Smooth muscle cell (in vitro differentiated cells): ENCODE results near the gene DNMT3L. TPM values are rescaled to one million over a fixed set of nuclear protein-coding genes. Genes with fewer than 3 reads are reported as not detected.
A peak's percentile ranks its signal among the peaks of the same experiment; 100 is the strongest.

ENCODE experiments used
- DNase-seq: peaks from one replicate; lab custom pipeline; 2025; ENCODE audit not compliant: unreplicated experiment; lab: John Stamatoyannopoulos, UW
- H2AFZ ChIP-seq: fragments of 200-600 bp; sonication (generic); 2 replicates; pipeline ENCODE4 v1.6.0; 2016; ENCODE audit warnings: antibody characterized with exemption, low read depth, mild to moderate bottlenecking
- H3F3A ChIP-seq: fragments of 200-600 bp; sonication (generic); 2 replicates; pipeline ENCODE4 v1.6.0; 2017; ENCODE audit warnings: antibody characterized with exemption, low read depth
- H3K27ac ChIP-seq: fragments of 200-600 bp; sonication (generic); 2 replicates; pipeline ENCODE4 v1.5.1; 2016; ENCODE audit warnings: low read depth, mild to moderate bottlenecking
- H3K27me3 ChIP-seq: fragments of 200-600 bp; sonication (generic); 2 replicates; pipeline ENCODE4 v1.6.1; 2016; ENCODE audit warnings: low read depth, mild to moderate bottlenecking
- H3K36me3 ChIP-seq: fragments of 200-600 bp; sonication (generic); 2 replicates; pipeline ENCODE4 v1.5.1; 2016; ENCODE audit warnings: low read depth
- H3K4me1 ChIP-seq: fragments of 200-600 bp; sonication (generic); 2 replicates; pipeline ENCODE4 v1.5.1; 2016; ENCODE audit warnings: low read depth
- H3K4me2 ChIP-seq: fragments of 200-600 bp; sonication (generic); 2 replicates; pipeline ENCODE4 v1.6.0; 2016; ENCODE audit warnings: mild to moderate bottlenecking
- H3K4me3 ChIP-seq: fragments of 200-600 bp; sonication (generic); 2 replicates; pipeline ENCODE4 v1.5.1; 2016; ENCODE audit warnings: mild to moderate bottlenecking
- H3K79me2 ChIP-seq: fragments of 200-600 bp; sonication (generic); 2 replicates; pipeline ENCODE4 v1.6.0; 2016; ENCODE audit warnings: low read depth, mild to moderate bottlenecking
- H3K9ac ChIP-seq: fragments of 200-600 bp; sonication (generic); 2 replicates; pipeline ENCODE4 v1.6.0; 2016; ENCODE audit warnings: low read depth
- H3K9me3 ChIP-seq: fragments of 200-600 bp; sonication (generic); replicated peaks from 2 replicates; pipeline ENCODE4 v1.5.1; 2016; ENCODE audit warnings: low read depth
- H4K20me1 ChIP-seq: fragments of 200-600 bp; sonication (generic); 2 replicates; pipeline ENCODE4 v1.6.0; 2016; ENCODE audit warnings: low read depth
- WGBS: methylation state at CpG from one replicate; pipeline ENCODE4 v1.1.7; 2016; ENCODE audit warnings: low lambda C conversion rate; 5-methylcytosine and 5-hydroxymethylcytosine counted together
- polyA plus RNA-seq: library from polyadenylated mRNA; unstranded; fragments of >200 nt; fragmentation: Nextera tagmentation; extraction: Ambion mirVana; gene quantifications from 2 replicates; pipeline ENCODE4 v1.2.1, GENCODE V29; 2016
- total RNA-seq: library from RNA; depleted of rRNA; stranded (reverse); fragments of >200 nt; gene quantifications from 2 replicates; pipeline ENCODE4 v1.2.3, GENCODE V29; 2014
- TF ChIP-seq, protein P1 (sequence below): fragments of 200-600 bp; sonication (generic); IDR thresholded peaks from 2 replicates; pipeline ENCODE4 v1.5.1; 2017; ENCODE audit warnings: borderline replicate concordance, mild to moderate bottlenecking, antibody characterized with exemption; ENCODE audit not compliant: insufficient read depth, poor library complexity, severe bottlenecking

Gene DNMT3L
- total and polyA plus RNA-seq, 2 experiments from 2014 or later, result not detected

DNA sequence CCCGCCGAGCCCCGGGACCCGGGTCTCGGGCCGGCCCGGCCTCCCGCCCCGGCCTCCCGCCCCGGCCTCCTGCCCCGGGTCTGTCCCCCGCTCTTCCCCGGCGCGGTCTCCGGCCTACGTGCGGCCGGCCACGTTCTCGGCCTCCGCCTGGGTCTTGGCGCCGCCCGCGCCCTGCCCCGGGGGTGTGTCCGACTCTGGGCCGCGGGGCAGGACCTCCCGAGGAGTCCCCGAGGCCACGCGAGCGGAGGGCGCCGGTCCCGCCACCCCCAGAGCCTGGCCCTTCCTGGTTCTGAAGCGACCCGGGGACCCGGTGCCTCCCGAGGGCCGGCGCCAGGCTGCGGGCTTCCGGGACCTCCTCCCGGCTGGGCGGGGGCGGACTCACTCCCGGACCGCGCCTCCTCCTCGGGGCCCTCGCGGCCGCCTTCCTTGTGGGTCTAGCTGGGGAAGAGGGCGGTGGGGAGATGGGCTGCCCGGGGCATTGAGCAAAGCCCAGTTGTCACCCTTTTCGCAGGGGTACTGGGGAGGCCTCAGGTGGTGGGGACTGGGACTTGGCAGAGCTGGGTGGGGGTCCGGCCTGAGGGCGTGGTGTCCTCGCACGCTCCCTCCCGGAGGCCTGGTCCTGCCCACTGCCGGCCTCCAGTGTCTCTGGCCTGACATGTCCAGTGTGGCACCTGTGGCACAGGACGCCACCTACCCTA lies 38.7 kb upstream of the DNMT3L start:
- TF ChIP-seq, protein P1, sequence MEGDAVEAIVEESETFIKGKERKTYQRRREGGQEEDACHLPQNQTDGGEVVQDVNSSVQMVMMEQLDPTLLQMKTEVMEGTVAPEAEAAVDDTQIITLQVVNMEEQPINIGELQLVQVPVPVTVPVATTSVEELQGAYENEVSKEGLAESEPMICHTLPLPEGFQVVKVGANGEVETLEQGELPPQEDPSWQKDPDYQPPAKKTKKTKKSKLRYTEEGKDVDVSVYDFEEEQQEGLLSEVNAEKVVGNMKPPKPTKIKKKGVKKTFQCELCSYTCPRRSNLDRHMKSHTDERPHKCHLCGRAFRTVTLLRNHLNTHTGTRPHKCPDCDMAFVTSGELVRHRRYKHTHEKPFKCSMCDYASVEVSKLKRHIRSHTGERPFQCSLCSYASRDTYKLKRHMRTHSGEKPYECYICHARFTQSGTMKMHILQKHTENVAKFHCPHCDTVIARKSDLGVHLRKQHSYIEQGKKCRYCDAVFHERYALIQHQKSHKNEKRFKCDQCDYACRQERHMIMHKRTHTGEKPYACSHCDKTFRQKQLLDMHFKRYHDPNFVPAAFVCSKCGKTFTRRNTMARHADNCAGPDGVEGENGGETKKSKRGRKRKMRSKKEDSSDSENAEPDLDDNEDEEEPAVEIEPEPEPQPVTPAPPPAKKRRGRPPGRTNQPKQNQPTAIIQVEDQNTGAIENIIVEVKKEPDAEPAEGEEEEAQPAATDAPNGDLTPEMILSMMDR, result no peak
- peak; percentile 35 for DNase-seq
- Histone ChIP-seq H3K36me3 (no peaks in the 10 kb centered on the region), H3F3A (no peaks in the 10 kb centered on the region), H3K4me1 (peaks cover 14% of the 10 kb centered on the region), H3K9me3 (no peaks in the 10 kb centered on the region), H3K27ac (peak overlapping the region; percentile 16), H3K4me2 (peak overlapping the region; percentile 100), H3K4me3 (peak overlapping the region; percentile 82), H3K9ac (peak overlapping the region; percentile 74), H2AFZ (peak overlapping the region; percentile 75), H3K27me3 (no peaks in the 10 kb centered on the region), H3K79me2 (peaks cover 44% of the 10 kb centered on the region), H4K20me1 (peaks cover 50% of the 10 kb centered on the region)
- under 1% methylated on average over 35 of the region's 67 CpGs for WGBS

DNA sequence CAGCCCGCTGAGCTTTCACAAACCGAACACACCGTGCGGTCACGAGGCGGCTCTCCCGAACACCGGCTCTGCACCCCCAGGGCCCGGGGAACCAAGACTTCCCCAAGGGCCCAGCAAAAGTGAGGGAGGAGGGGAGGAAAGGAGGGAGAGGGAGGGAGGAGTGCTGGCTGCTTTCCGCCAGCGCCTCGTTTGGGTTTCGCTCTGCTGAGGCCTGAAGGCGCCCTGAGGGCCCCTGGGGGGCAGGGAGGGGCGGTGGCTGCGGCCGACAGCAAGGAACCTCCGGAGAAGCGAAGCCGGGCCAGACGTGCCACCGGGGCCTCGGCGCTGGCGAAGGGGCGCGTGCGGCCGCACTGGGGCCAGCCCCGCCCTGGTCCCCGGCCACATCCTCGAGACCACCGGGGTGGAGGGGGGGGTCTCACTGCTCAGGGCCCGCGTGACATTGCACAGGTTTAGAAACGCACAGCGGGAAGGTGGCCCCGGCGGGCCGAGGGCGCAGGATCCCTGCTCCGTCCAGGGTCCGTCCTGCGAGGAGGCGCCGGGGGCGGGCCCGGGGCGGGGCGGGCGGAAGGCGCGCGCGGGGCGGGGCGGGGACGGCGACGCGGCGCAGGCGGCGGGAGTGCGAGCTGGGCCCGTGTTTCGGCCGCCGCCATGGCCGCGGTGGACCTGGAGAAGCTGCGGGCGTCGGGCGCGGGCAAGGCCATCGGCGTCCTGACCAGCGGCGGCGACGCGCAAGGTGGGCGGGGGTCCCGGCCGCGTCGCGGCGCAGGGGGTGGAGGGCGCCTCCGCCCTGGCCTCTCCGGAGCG lies 38.0 kb upstream of the DNMT3L start, which contains the start of gene PFKL:
TSS of gene PFKL (plus strand) at position 596 of the 804 bp plus-strand sequence. CDS start at position 649, 53 bp downstream.
- peak; percentile 75 for DNase-seq
- TF ChIP-seq, protein P1, result no peak

DNA sequence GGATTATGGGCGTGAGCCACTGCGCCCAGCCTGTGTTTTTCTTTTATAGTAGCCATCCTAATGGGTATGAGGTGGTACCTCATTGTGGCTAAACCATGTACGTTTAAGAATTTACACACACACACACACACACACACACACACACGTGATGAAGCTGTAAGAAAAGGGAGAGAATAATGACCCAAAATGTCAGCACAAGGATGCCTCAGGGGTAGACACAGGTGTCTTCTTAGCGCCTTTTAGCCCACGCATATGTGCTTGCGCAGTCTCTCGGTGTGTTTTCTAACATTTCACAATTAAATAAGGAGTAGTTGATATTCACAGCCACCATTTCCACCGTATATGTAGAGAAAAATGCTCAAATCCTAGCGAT lies 37.4 kb upstream of the DNMT3L start:
- Histone ChIP-seq H3K4me2 (peak overlapping the region; percentile 100), H3K27me3 (no peaks in the 10 kb centered on the region), H3K27ac (peak overlapping the region; percentile 60), H4K20me1 (peaks cover 36% of the 10 kb centered on the region), H3F3A (no peaks in the 10 kb centered on the region), H3K4me3 (peak overlapping the region; percentile 82), H3K4me1 (peaks cover 14% of the 10 kb centered on the region), H3K79me2 (peaks cover 35% of the 10 kb centered on the region), H3K36me3 (no peaks in the 10 kb centered on the region), H3K9ac (peak overlapping the region; percentile 71), H3K9me3 (no peaks in the 10 kb centered on the region), H2AFZ (peak overlapping the region; percentile 92)
- WGBS, result 41% methylated on average over 10 of the region's 10 CpGs
- TF ChIP-seq, protein P1, result no peak
- DNase-seq, result no peak

More for the DNA sequence above, 38.0 kb upstream of the DNMT3L start, which contains the start of gene PFKL:
- peaks cover 42% of the 10 kb centered on the region for H4K20me1 ChIP-seq
- no peaks in the 10 kb centered on the region for H3F3A ChIP-seq
- H3K27ac ChIP-seq, result peak within 1 kb of the TSS; percentile 60
- peak within 1 kb of the TSS; percentile 92 for H2AFZ ChIP-seq
- no peaks in the 10 kb centered on the region for H3K9me3 ChIP-seq
- peaks cover 14% of the 10 kb centered on the region for H3K4me1 ChIP-seq
- H3K4me3 ChIP-seq, result peak within 1 kb of the TSS; percentile 82
- no peaks in the 10 kb centered on the region for H3K36me3 ChIP-seq
- peak within 1 kb of the TSS; percentile 100 for H3K4me2 ChIP-seq
- peaks cover 37% of the 10 kb centered on the region for H3K79me2 ChIP-seq
- no peaks in the 10 kb centered on the region for H3K27me3 ChIP-seq
- WGBS, result 2% methylated on average over 36 of the region's 94 CpGs
- peak within 1 kb of the TSS; percentile 74 for H3K9ac ChIP-seq
